Pancreas (tissue), 10 donors: ENCODE measurements around the gene ZNF485. TPM values are rescaled to one million over a fixed set of nuclear protein-coding genes. Genes with fewer than 3 reads are reported as not detected.

Experiments used
- ATAC-seq, 4 donors: fragments of 200-7000 bp; cut with Tn5 transposase; one replicate each; pipeline versions ENCODE4 v1.8.0 to v1.9.1; 2020; ENCODE audit warnings: mild to moderate bottlenecking in 4 of 4, moderate library complexity in 4 of 4
- DNase-seq, 6 donors: peaks; one replicate each; pipeline ENCODE4 v3.0.0-alpha.2; 2020
- FAIRE-seq: peaks from 2 replicates; lab custom pipeline; 2012; peaks lifted over from hg19 to GRCh38; lab: Jason Lieb, UNC
- H3K27ac ChIP-seq, 4 donors: fragments of 200-600 bp; sonication (generic); 1 replicate in 3 of 4; 2 replicates in 1 of 4; pipeline versions ENCODE4 v1.5.0 to v1.8.0; 2020
- H3K27me3 ChIP-seq, 4 donors: fragments of 200-600 bp; one replicate each; pipeline ENCODE4 v1.8.0; 2021
- H3K36me3 ChIP-seq, 3 donors: fragments of 200-600 bp; sonication (generic) in 1 of 3; one replicate each; pipeline versions ENCODE4 v1.5.0 to v1.8.0; 2020 to 2021
- H3K4me1 ChIP-seq, 3 donors: fragments of 200-600 bp; one replicate each; pipeline ENCODE4 v1.8.0; 2021
- H3K4me3 ChIP-seq, 4 donors: fragments of 200-600 bp; sonication (generic) in 2 of 4; one replicate each; pipeline versions ENCODE4 v1.5.0 to v1.8.0; 2020 to 2021
- H3K9me3 ChIP-seq, 4 donors: fragments of 200-600 bp; one replicate each; pipeline ENCODE4 v1.8.0; 2021
- CTCF ChIP-seq, 4 donors: fragments of 200-600 bp; sonication (generic) in 3 of 4; IDR thresholded peaks; one replicate each; pipeline versions ENCODE4 v1.5.0 to v1.8.0; 2021; ENCODE audit warnings: antibody characterized with exemption in 4 of 4
- WGBS, 2 donors: extraction: QIAGEN DNeasy Blood & Tissue Kit; methylation state at CpG; one replicate each; pipeline ENCODE4 v1.1.7; 2013; 5-methylcytosine and 5-hydroxymethylcytosine counted together
- intact Hi-C, 3 donors: fragments of 100-400 bp; cut with DNase I; formaldehyde crosslinking; loops; one replicate each; pipeline versions ENCODE4 v1.11.1 to v1.14.2; 2022
- polyA plus RNA-seq, 2 donors: library from polyadenylated mRNA; stranded (reverse); fragments of 200-250 nt; gene quantifications; one replicate each; pipeline ENCODE4 v1.2.3, GENCODE V29; 2013
- total RNA-seq, 6 donors: library from RNA; stranded (reverse); fragmentation: NEBNext Ultra II Directional in 4 of 6; extraction: Animal tissue kit (Norgen Biotek cat#: 25700) in 4 of 6; gene quantifications; one replicate each; pipeline versions ENCODE4 v1.2.1 to v1.2.4, GENCODE V29; 2021 to 2023
- donor health status: healthy with polysubstance abuse.
- donor health status: DM: no; HTN: no; CAD: no; lungs with moderate emphysema.
- donor health status: DM: no; HTN: no; CAD: no.
- donor health status: control.
- donor health status: control.
- donor health status: Bipolar disorder and iron deficiency.
- donor health status: DM: yes; HTN: yes; CAD: no.
- donor health status: DM: no; HTN: no; CAD: no.
- donor health status: DM: no; HTN: no; CAD: no.
- donor health status: DM: yes; HTN: yes; CAD: no.

Gene ZNF485
- total and polyA plus RNA-seq, 8 donors = 2.8 to 5.7 (median 4.2) TPM

DNA sequence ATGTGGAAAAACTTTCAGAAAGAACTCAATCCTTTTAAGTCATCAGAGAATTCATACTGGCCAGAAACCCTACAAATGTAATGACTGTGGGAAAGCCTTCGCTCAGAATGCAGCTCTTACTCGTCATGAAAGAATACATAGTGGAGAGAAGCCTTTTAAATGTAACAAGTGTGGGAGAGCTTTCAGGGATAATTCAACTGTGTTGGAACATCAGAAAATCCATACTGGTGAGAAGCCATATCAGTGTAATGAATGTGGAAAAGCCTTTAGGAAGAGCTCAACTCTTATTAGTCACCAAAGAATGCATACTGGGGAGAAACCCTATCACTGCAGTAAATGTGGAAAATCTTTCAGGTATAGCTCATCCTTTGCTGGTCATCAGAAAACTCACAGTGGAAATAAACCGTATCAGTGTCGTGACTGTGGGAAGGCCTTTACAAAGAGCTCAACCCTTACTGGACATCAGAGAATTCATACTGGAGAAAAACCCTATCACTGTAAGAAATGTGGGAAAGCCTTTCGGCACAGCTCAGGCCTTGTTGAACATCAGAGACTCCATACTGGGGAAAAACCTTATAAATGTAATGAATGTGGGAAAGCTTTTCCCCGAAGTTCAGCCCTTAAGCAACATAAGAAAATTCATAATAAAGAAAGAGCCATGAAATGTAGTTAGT, 10.6 kb downstream of the ZNF485 start:
- Histone ChIP-seq H3K36me3 (peaks cover 3 to 13% (median 7%) of the 10 kb centered on the region in 3 donors), H3K9me3 (peaks cover 0 to 3% (median 0%) of the 10 kb centered on the region in 4 donors), H3K4me1 (no peaks in the 10 kb centered on the region), H3K27ac (no peak overlapping the region), H3K4me3 (no peak overlapping the region), H3K27me3 (no peaks in the 10 kb centered on the region)
- intact Hi-C loops = no loop called here
- WGBS, 2 donors = 86 to 90% methylated on average over 6 of the region's 6 CpGs
- TF ChIP-seq CTCF (IDR thresholded peaks at IDR 0.05) = no peak
- no peak for ATAC-seq
- no peak for DNase-seq
- no peak for FAIRE-seq

DNA sequence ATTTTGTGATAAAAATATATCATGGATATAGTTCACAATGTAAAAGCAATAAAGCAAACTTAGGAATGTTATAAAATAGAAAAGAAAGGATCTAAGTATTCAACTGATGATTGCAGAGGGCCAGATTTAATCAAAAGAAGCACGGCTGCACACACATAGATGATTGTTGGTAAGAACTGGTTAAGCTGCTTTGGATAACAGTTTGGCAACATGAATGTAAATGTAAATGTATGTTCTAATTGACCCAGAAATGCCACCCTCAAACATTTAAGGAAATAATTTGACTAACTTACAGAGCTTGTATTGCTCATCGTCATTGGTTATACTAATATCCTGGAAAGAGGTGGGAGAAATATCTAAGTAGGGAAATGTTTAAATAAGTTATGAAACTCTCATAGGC, 13.1 kb downstream of the ZNF485 start:
- Histone ChIP-seq H3K9me3 (peaks cover 0 to 3% (median 0%) of the 10 kb centered on the region in 4 donors), H3K27me3 (no peaks in the 10 kb centered on the region), H3K36me3 (peaks cover 3 to 11% (median 5%) of the 10 kb centered on the region in 3 donors), H3K27ac (no peak overlapping the region), H3K4me1 (no peaks in the 10 kb centered on the region), H3K4me3 (no peak overlapping the region)
- WGBS, 2 donors = 94 to 96% methylated on average over 2 of the region's 2 CpGs
- ATAC-seq (no peak), FAIRE-seq (no peak), DNase-seq (no peak)
- intact Hi-C loops = no loop called here
- no peak for TF ChIP-seq CTCF (IDR thresholded peaks at IDR 0.05)

DNA sequence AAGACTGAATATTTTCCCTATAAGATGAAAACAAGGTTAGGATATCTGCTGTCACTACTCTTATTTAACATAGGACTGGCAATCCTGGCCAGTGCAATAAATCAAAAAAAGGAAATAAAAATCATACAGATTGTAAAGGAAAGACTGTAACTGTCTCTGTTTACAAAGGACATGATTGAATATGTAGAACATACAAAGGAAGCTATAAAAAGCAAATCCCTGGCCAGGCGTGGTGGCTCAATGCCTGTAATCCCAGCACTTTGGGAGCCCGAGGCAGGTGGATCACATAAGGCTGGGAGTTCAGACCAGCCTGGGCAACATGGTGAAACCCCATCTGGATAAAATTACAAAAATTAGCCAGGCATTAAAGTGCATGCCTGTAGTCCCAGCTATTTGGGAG, 15.8 kb downstream of the ZNF485 start:
- TF ChIP-seq CTCF (IDR thresholded peaks at IDR 0.05) = no peak
- Histone ChIP-seq H3K36me3 (peaks cover 0 to 2% (median 2%) of the 10 kb centered on the region in 3 donors), H3K27me3 (no peaks in the 10 kb centered on the region), H3K4me1 (no peaks in the 10 kb centered on the region), H3K9me3 (peaks cover 0 to 3% (median 0%) of the 10 kb centered on the region in 4 donors), H3K4me3 (no peak overlapping the region), H3K27ac (no peak overlapping the region)
- no peak for DNase-seq
- intact Hi-C loops = no loop called here
- ATAC-seq = no peak
- 70 to 75% methylated on average over 2 of the region's 2 CpGs for WGBS, 2 donors
- no peak for FAIRE-seq

DNA sequence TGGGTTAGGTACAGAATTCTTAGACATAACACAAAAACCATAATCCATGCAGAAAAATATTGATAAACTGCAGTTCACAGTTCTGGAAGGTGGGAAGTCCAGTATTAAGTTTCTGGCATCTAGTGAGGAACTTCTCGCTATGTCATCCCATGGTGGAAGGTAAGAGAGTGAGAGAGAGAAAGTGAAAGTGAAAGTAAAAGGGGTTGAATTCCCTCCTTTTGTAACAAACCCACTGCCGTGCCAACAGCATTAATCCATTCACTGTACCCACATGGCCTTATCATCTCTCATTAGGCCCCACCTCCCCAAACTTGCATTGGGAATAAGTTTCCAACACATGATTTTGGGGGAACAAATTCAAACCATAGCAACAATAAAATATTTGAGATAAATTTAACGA, 17.1 kb downstream of the ZNF485 start:
- no peak for TF ChIP-seq CTCF (IDR thresholded peaks at IDR 0.05)
- FAIRE-seq (no peak), ATAC-seq (peak in 1 of 4 donors; percentile 35), DNase-seq (no peak)
- H3K36me3 ChIP-seq = no peaks in the 10 kb centered on the region
- no peaks in the 10 kb centered on the region for H3K9me3 ChIP-seq
- no peak overlapping the region for H3K27ac ChIP-seq
- no peaks in the 10 kb centered on the region for H3K27me3 ChIP-seq
- WGBS, 2 donors = 57 to 71% methylated on average over 3 of the region's 3 CpGs
- H3K4me1 ChIP-seq = no peaks in the 10 kb centered on the region
- no peak overlapping the region for H3K4me3 ChIP-seq
- intact Hi-C loops = no loop called here

DNA sequence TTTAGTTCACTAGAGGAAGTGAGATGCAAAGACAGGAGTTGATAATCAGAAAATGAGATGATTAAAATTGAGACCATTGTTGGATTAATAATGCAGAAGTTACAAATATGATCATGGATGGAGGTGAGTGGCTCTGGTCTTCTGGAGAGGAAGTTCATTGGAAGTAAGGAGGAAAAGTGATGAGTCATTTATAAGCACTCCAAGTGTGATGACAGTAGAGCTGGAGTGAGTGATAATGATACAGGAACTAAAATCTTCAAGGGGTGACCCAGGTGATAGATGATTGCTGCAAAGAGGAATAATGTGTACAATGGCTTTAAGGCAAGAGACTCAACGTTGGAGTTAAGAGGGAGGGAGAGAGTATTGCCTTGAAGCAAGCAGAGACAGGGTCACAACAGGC, 21.7 kb downstream of the ZNF485 start:
- intact Hi-C loops = no loop called here

More for the DNA sequence above, 21.7 kb downstream of the ZNF485 start:
- Histone ChIP-seq H3K36me3 (no peaks in the 10 kb centered on the region), H3K9me3 (no peaks in the 10 kb centered on the region), H3K27me3 (no peaks in the 10 kb centered on the region), H3K4me1 (no peaks in the 10 kb centered on the region), H3K4me3 (no peak overlapping the region), H3K27ac (no peak overlapping the region)
- FAIRE-seq = no peak
- no peak for TF ChIP-seq CTCF (IDR thresholded peaks at IDR 0.05)
- 36 to 64% methylated on average over 1 of the region's 1 CpG for WGBS, 2 donors
- no peak for ATAC-seq
- DNase-seq = no peak
